HepG2 (cell line): ENCODE results near the gene ZFAND2A.

ENCODE experiments used
- CREM ChIP-seq, 2 experiments: sonication (generic) in 1 of 2; formaldehyde crosslinking in 1 of 2; IDR thresholded peaks; 2 replicates each; pipeline versions ENCODE4 v1.4.0 to v1.6.1; 2016 to 2020; ENCODE audit warnings: antibody characterized with exemption in 1 of 2, mild to moderate bottlenecking in 1 of 2, missing genetic modification reagents in 1 of 2
- NBN ChIP-seq: fragments of 450-650 bp; conservative IDR thresholded peaks from 2 replicates; pipeline ENCODE4 v1.6.1; 2017
- SIN3A ChIP-seq: IDR thresholded peaks from 2 replicates; pipeline ENCODE4 v1.6.1; 2011; ENCODE audit warnings: low read depth, mild to moderate bottlenecking, control low read depth, low read length, borderline replicate concordance
- ZNF232 ChIP-seq: sonication (generic); formaldehyde crosslinking; IDR thresholded peaks from 2 replicates; pipeline ENCODE4 v1.4.0; 2020; ENCODE audit warnings: missing genetic modification reagents, borderline replicate concordance
- TF ChIP-seq, protein P1 (sequence below): sonication (generic); formaldehyde crosslinking; IDR thresholded peaks from 2 replicates; pipeline ENCODE4 v1.5.0; 2020; ENCODE audit warnings: missing genetic modification reagents, mild to moderate bottlenecking, borderline replicate concordance
- TF ChIP-seq, protein P2 (sequence below): sonication (generic); formaldehyde crosslinking; IDR thresholded peaks from 2 replicates; pipeline ENCODE4 v1.8.1; 2022; ENCODE audit warnings: mild to moderate bottlenecking, missing genetic modification reagents

DNA sequence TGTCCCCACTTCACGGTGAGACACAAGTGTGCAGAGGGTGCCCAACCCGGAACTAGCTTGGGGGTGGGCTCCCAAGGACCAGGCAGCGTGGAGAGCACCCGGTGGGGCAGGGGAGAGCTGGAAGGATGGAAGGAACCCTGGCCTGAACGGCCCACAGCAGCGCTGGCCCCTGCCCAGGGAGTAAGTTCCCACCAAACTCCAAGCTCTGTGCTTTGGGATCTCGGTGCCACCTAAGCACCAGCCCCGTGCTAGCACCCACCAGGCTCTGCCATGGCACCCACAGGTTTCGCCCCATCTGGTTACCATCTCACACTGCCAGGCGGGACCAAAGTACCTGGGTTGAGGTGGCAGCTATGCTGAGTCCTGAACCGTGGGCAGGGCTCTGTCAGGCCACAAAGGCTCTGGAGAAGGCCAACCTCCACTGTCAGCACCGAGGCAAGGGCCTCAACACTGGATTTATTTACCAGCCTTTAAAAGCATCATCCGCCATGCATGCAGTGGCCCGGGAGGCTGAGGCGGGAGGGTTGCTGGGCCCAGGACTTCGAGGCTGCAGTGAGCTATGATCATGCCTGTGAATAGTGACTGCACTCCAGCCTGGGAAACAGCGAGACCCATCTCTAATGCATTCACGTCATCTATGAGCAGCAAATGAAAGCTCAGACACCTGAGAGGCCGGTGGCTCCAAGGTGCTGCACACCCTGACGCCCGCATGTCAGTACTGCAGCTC lies 56.0 kb downstream of the ZFAND2A start:
- TF ChIP-seq CREM (IDR thresholded peaks at IDR 0.05) (no peak), CREM (CRISPR knock-in tag; IDR thresholded peaks at IDR 0.05) (no peak), ZNF232 (CRISPR knock-in tag) (no peak), NBN (no peak), SIN3A (no peak)
- TF ChIP-seq, protein P1, sequence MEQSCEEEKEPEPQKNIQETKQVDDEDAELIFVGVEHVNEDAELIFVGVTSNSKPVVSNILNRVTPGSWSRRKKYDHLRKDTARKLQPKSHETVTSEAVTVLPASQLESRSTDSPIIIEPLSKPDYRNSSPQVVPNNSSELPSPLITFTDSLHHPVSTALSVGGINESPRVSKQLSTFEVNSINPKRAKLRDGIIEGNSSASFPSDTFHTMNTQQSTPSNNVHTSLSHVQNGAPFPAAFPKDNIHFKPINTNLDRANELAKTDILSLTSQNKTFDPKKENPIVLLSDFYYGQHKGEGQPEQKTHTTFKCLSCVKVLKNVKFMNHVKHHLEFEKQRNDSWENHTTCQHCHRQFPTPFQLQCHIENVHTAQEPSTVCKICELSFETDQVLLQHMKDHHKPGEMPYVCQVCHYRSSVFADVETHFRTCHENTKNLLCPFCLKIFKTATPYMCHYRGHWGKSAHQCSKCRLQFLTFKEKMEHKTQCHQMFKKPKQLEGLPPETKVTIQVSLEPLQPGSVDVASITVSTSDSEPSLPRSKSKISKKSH (CRISPR knock-in tag), result no peak
- TF ChIP-seq, protein P2, sequence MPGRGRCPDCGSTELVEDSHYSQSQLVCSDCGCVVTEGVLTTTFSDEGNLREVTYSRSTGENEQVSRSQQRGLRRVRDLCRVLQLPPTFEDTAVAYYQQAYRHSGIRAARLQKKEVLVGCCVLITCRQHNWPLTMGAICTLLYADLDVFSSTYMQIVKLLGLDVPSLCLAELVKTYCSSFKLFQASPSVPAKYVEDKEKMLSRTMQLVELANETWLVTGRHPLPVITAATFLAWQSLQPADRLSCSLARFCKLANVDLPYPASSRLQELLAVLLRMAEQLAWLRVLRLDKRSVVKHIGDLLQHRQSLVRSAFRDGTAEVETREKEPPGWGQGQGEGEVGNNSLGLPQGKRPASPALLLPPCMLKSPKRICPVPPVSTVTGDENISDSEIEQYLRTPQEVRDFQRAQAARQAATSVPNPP (CRISPR knock-in tag), result no peak
